H1 (cell line): ENCODE data around the gene NT5M. TPM values are rescaled to one million over a fixed set of nuclear protein-coding genes. Genes with fewer than 3 reads are reported as not detected.

ENCODE experiments used
- CTCF ChIA-PET: fragments of 300-600 bp; sonication (Branson Sonifier 250); formaldehyde crosslinking; loops from one replicate; lab custom pipeline; 2021; ENCODE audit not compliant: partially characterized antibody; lab: Charles Lee
- POLR2A ChIA-PET: fragments of 300-600 bp; sonication (Branson Sonifier 250); formaldehyde crosslinking; loops from one replicate; lab custom pipeline; 2021; ENCODE audit warnings: inconsistent platforms; ENCODE audit not compliant: partially characterized antibody; lab: Charles Lee
- DNase-seq, 2 experiments: peaks; one replicate each; pipeline versions ENCODE4 v3.0.0 to v3.0.0-alpha.2; 2010 to 2022; ENCODE audit warnings: low spot score in 2 of 2, low read depth in 1 of 2, mixed read lengths in 1 of 2
- FAIRE-seq: peaks from 2 replicates; lab custom pipeline; 2011; peaks lifted over from hg19 to GRCh38; lab: Jason Lieb, UNC
- H2AFZ ChIP-seq: 2 replicates; pipeline ENCODE4 v1.8.1; 2012; ENCODE audit warnings: low read length, inconsistent platforms
- H2AK5ac ChIP-seq: 2 replicates; pipeline ENCODE4 v1.6.1; 2013; ENCODE audit warnings: low read depth, low read length
- H2BK120ac ChIP-seq: replicated peaks from 2 replicates; pipeline ENCODE3; 2013; ENCODE audit warnings: low read depth, low read length, inconsistent platforms
- H2BK12ac ChIP-seq: 2 replicates; pipeline ENCODE4 v1.6.1; 2013; ENCODE audit warnings: low read depth, low read length
- H2BK15ac ChIP-seq: 2 replicates; pipeline ENCODE4 v1.6.1; 2013; ENCODE audit warnings: low read length
- H2BK20ac ChIP-seq: 2 replicates; pipeline ENCODE4 v1.6.1; 2013; ENCODE audit warnings: low read length
- H2BK5ac ChIP-seq: 2 replicates; pipeline ENCODE4 v1.6.1; 2013; ENCODE audit warnings: low read depth, low read length
- H3K14ac ChIP-seq: 2 replicates; pipeline ENCODE4 v1.6.1; 2013; ENCODE audit warnings: inconsistent platforms; ENCODE audit not compliant: insufficient read length
- H3K18ac ChIP-seq: 2 replicates; pipeline ENCODE4 v1.6.1; 2013; ENCODE audit warnings: low read length; ENCODE audit errors: extremely low read depth
- H3K23ac ChIP-seq: 2 replicates; pipeline ENCODE4 v1.6.1; 2013; ENCODE audit warnings: inconsistent platforms; ENCODE audit not compliant: insufficient read length
- H3K23me2 ChIP-seq: 2 replicates; pipeline ENCODE4 v1.6.1; 2013; ENCODE audit warnings: low read depth, low read length
- H3K27ac ChIP-seq: 2 replicates; pipeline ENCODE4 v1.6.1; 2011; ENCODE audit warnings: low read depth, low read length, inconsistent platforms
- H3K27me3 ChIP-seq, 4 experiments: replicated peaks in 1 of 4; 1 replicate in 1 of 4; 2 replicates in 3 of 4; pipeline versions ENCODE4 v1.6.1 to v1.8.1; 2011 to 2013; ENCODE audit warnings: low read length in 3 of 4, mild to moderate bottlenecking in 3 of 4, inconsistent platforms in 2 of 4, mixed read lengths in 2 of 4, moderate library complexity in 1 of 4; ENCODE audit not compliant: control insufficient read depth in 3 of 4, insufficient read depth in 3 of 4; ENCODE audit errors: extremely low read depth in 1 of 4
- H3K36me3 ChIP-seq, 4 experiments: 2 replicates each; pipeline versions ENCODE4 v1.6.1 to v1.8.1; 2011 to 2013; ENCODE audit warnings: mild to moderate bottlenecking in 4 of 4, low read length in 3 of 4, moderate library complexity in 2 of 4, control low read depth in 1 of 4, inconsistent platforms in 1 of 4; ENCODE audit not compliant: insufficient read depth in 4 of 4, control insufficient read depth in 2 of 4
- H3K4ac ChIP-seq: replicated peaks from 2 replicates; pipeline ENCODE3; 2013; ENCODE audit warnings: low read length, low read depth, mixed read lengths, inconsistent platforms; ENCODE audit not compliant: insufficient read length
- H3K4me1 ChIP-seq, 4 experiments: replicated peaks in 1 of 4; 1 replicate in 1 of 4; 2 replicates in 3 of 4; pipeline versions ENCODE4 v1.6.1 to v1.8.1; 2011 to 2013; ENCODE audit warnings: low read length in 3 of 4, inconsistent platforms in 2 of 4, mixed read lengths in 1 of 4; ENCODE audit not compliant: insufficient read depth in 4 of 4, control insufficient read depth in 3 of 4
- H3K4me2 ChIP-seq, 2 experiments: 2 replicates each; pipeline versions ENCODE4 v1.6.1 to v1.8.1; 2011 to 2013; ENCODE audit warnings: low read depth in 2 of 2, low read length in 2 of 2, control low read depth in 1 of 2, inconsistent platforms in 1 of 2, mild to moderate bottlenecking in 1 of 2; ENCODE audit not compliant: insufficient read depth in 1 of 2
- H3K4me3 ChIP-seq, 4 experiments: fragments of 200-600, 300-600 bp in 1 of 4; sonication (generic), shearing (Covaris generic), sonication (Bioruptor Twin) in 1 of 4; 2 replicates each; pipeline versions ENCODE4 v1.5.1 to v1.8.1; 2011 to 2016; ENCODE audit warnings: low read length in 4 of 4, low read depth in 3 of 4, control low read depth in 2 of 4, inconsistent platforms in 2 of 4, mild to moderate bottlenecking in 2 of 4, mixed read lengths in 1 of 4, moderate library complexity in 1 of 4; ENCODE audit not compliant: insufficient read depth in 2 of 4; ENCODE audit errors: extremely low read depth in 1 of 4
- H3K56ac ChIP-seq: replicated peaks from 2 replicates; pipeline ENCODE3; 2013; ENCODE audit warnings: low read depth, mild to moderate bottlenecking, mixed read lengths, low read length, inconsistent platforms; ENCODE audit not compliant: insufficient read length
- H3K79me1 ChIP-seq: 2 replicates; pipeline ENCODE4 v1.6.1; 2013; ENCODE audit warnings: low read depth, low read length, control low read depth
- H3K79me2 ChIP-seq, 2 experiments: 2 replicates each; pipeline versions ENCODE4 v1.6.1 to v1.8.1; 2012 to 2013; ENCODE audit warnings: low read length in 2 of 2, mild to moderate bottlenecking in 2 of 2, inconsistent platforms in 1 of 2; ENCODE audit not compliant: insufficient read depth in 2 of 2, control insufficient read depth in 1 of 2
- H3K9ac ChIP-seq, 4 experiments: replicated peaks in 1 of 4; 1 replicate in 1 of 4; 2 replicates in 3 of 4; pipeline versions ENCODE4 v1.6.1 to v1.8.1; 2011 to 2013; ENCODE audit warnings: low read depth in 3 of 4, low read length in 3 of 4, control low read depth in 2 of 4, mild to moderate bottlenecking in 2 of 4, moderate library complexity in 2 of 4, inconsistent platforms in 1 of 4; ENCODE audit errors: extremely low read depth in 1 of 4
- H3K9me3 ChIP-seq, 2 experiments: 2 replicates each; pipeline versions ENCODE4 v1.6.1 to v1.8.1; 2012 to 2013; ENCODE audit warnings: mild to moderate bottlenecking in 2 of 2, moderate library complexity in 2 of 2, control low read depth in 1 of 2, inconsistent platforms in 1 of 2, low read depth in 1 of 2, low read length in 1 of 2, mixed read lengths in 1 of 2; ENCODE audit not compliant: insufficient read depth in 2 of 2
- H4K20me1 ChIP-seq, 2 experiments: replicated peaks in 1 of 2; 2 replicates each; pipeline versions ENCODE3 to v1.8.1; 2011 to 2013; ENCODE audit warnings: inconsistent platforms in 2 of 2, low read length in 2 of 2, mild to moderate bottlenecking in 1 of 2; ENCODE audit not compliant: insufficient read depth in 2 of 2, control insufficient read depth in 1 of 2
- H4K5ac ChIP-seq: 2 replicates; pipeline ENCODE4 v1.6.1; 2013; ENCODE audit warnings: low read length, low read depth, mixed read lengths, inconsistent platforms; ENCODE audit not compliant: insufficient read length
- H4K8ac ChIP-seq: 2 replicates; pipeline ENCODE4 v1.8.0; 2013; ENCODE audit warnings: mild to moderate bottlenecking, moderate library complexity, low read length, inconsistent platforms; ENCODE audit not compliant: insufficient read depth; ENCODE audit errors: extremely low read depth
- H4K91ac ChIP-seq: replicated peaks from 2 replicates; pipeline ENCODE3; 2013; ENCODE audit warnings: low read length, mixed read lengths, inconsistent platforms; ENCODE audit not compliant: insufficient read length
- CREB1 ChIP-seq: IDR thresholded peaks from 2 replicates; pipeline ENCODE4 v1.6.1; 2012; ENCODE audit warnings: inconsistent platforms
- MAFK ChIP-seq: IDR thresholded peaks from 2 replicates; pipeline ENCODE4 v1.6.1; 2012; ENCODE audit warnings: low read depth, mild to moderate bottlenecking, improper control_type of control experiment, low read length
- NRF1 ChIP-seq: IDR thresholded peaks from 2 replicates; pipeline ENCODE4 v1.6.1; 2011; ENCODE audit warnings: mild to moderate bottlenecking, low read depth, low read length, improper control_type of control experiment
- POU5F1 ChIP-seq: IDR thresholded peaks from 2 replicates; pipeline ENCODE4 v1.6.1; 2011; ENCODE audit warnings: low read depth, mild to moderate bottlenecking, low read length, moderate library complexity
- WGBS, 2 experiments: shearing (Covaris generic) in 1 of 2; methylation state at CpG; one replicate each; pipeline versions ENCODE4 v1.1.6 to v1.1.7; 2013 to 2015; ENCODE audit warnings: low lambda C conversion rate in 2 of 2, mixed read lengths in 2 of 2, inconsistent platforms in 1 of 2, low coverage in 1 of 2, missing lambda C conversion rate in 1 of 2; ENCODE audit not compliant: insufficient replicate concordance in 2 of 2, insufficient coverage in 1 of 2, insufficient read length in 1 of 2; ENCODE audit errors: extremely low coverage in 1 of 2, missing lambda C conversion rate in 1 of 2; 5-methylcytosine and 5-hydroxymethylcytosine counted together
- polyA plus RNA-seq, 7 experiments: library from polyadenylated mRNA; depleted of rRNA in 3 of 7; stranded (reverse) in 5 of 7; unstranded in 2 of 7; fragments of >200 nt in 5 of 7; fragments of 200-250 nt in 2 of 7; gene quantifications; 1 replicate in 5 of 7; 2 replicates in 1 of 7; 4 replicates in 1 of 7; pipeline versions ENCODE4 v1.2.1 to v1.2.3, GENCODE V29; 2011 to 2013; ENCODE audit warnings: missing spikeins in 2 of 7, mixed read lengths in 2 of 7
- total RNA-seq: library from RNA; stranded (reverse); fragmentation: NEBNext Ultra II Directional; extraction: Animal tissue kit (Norgen Biotek cat#: 25700); gene quantifications from 2 replicates; pipeline ENCODE4 v1.2.1, GENCODE V29; 2021

Gene NT5M
- total and polyA plus RNA-seq, 2 of the 8 experiments (the other 6 are each of a cell fraction or from before 2014, with no cell fraction given) = 7.6 to 18.2 TPM

- Histone ChIP-seq H2AK5ac (no peak overlapping the region), H2BK5ac (no peak overlapping the region), H3K56ac (no peak overlapping the region), H3K14ac (no peak overlapping the region), H4K20me1 (peaks cover 0 to 2% of the 10 kb centered on the region in 2 experiments), H3K4me1 (no peaks in the 10 kb centered on the region; a peak in 1 of 7 replicates), H2BK15ac (no peak overlapping the region), H3K79me1 (no peaks in the 10 kb centered on the region), H3K36me3 (no peaks in the 10 kb centered on the region), H2BK120ac (no peak overlapping the region), H3K9ac (no peak overlapping the region), H3K9me3 (no peaks in the 10 kb centered on the region), H3K79me2 (no peaks in the 10 kb centered on the region), H2BK12ac (no peak overlapping the region), H2BK20ac (no peak overlapping the region), H2AFZ (no peak overlapping the region), H3K27ac (no peak overlapping the region), H3K27me3 (no peaks in the 10 kb centered on the region; a peak in 2 of 7 replicates), H3K23ac (no peak overlapping the region), H4K91ac (no peak overlapping the region), H4K8ac (no peak overlapping the region), H3K4me3 (no peak overlapping the region), H3K18ac (no peak overlapping the region), H4K5ac (no peak overlapping the region), H3K23me2 (no peaks in the 10 kb centered on the region), H3K4me2 (no peak overlapping the region), H3K4ac (no peak overlapping the region)
- no peak for DNase-seq
- CTCF ChIA-PET = no interaction called here
- no peak for FAIRE-seq
- TF ChIP-seq CREB1 (no peak), MAFK (no peak), POU5F1 (no peak), NRF1 (no peak)
- WGBS, 2 experiments = 93% methylated on average over 6 of the region's 6 CpGs; no CpG with 5 or more reads in 1 of the 2 experiments
- POLR2A ChIA-PET = no interaction called here
These were observed 81.1 kb downstream of the NT5M start for GRCh38 chr17:17384291-17384615.
